Activated naive CD4-positive, alpha-beta T cell treated with anti-CD3 and anti-CD28 coated beads, Interleukin-2, amount 10 ng/mL, durations not matched to agents 5 hours and 36 hours (primary cell): ENCODE data around the gene PLAGL1. TPM values are rescaled to one million over a fixed set of nuclear protein-coding genes. Genes with fewer than 3 reads are reported as not detected.

Experiments
- total RNA-seq, 2 experiments: library from RNA; stranded (reverse); gene quantifications; one replicate each; pipeline ENCODE4 v1.2.3, GENCODE V29; 2021

Gene PLAGL1, protein sequence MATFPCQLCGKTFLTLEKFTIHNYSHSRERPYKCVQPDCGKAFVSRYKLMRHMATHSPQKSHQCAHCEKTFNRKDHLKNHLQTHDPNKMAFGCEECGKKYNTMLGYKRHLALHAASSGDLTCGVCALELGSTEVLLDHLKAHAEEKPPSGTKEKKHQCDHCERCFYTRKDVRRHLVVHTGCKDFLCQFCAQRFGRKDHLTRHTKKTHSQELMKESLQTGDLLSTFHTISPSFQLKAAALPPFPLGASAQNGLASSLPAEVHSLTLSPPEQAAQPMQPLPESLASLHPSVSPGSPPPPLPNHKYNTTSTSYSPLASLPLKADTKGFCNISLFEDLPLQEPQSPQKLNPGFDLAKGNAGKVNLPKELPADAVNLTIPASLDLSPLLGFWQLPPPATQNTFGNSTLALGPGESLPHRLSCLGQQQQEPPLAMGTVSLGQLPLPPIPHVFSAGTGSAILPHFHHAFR
- total RNA-seq = 1 to 10 TPM; 2.1 to 2.7 TPM

DNA sequence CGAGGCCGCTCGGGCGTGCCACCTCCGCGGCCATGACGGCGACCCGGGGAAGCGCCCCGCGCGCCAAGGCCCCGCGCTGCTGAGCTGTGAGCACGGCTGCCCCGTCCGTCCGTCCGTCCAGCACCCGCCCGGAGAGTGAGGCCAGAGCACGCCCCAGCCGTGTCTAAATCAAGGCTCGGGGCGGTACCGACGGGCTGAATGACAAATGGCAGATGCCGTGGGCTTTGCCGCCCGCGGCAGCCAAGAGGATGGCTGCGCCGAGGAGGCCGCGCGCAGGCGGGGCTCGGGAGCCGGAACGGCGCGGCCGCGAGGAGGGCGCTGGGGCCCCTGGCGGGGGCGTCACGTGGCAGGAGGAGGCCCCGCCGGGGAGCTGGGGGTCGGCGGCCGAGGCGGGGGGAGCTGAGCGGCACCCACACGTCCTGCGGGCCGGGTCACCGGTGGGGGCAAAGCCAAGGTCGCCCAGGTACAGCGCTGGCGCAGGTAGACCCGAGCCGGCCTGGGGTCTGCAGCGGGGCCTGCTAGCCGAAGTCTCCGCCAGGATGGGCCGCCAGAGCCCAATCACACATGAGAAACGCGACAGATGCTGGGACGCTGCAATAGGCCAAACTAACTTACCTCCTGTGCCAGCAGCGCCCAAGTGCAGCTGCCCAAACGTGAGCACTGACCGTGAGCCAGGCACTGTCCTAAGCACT is at the start of gene PLAGL1:
Gene PLAGL1 (minus strand): TSS at position 140 of the 692 bp plus-strand sequence. CDS start 60,123 bp downstream, outside the sequence.

Other genes starting within 250 kb of the PLAGL1 start
- gene LTV1, start 164.9 kb downstream of the PLAGL1 start, total RNA-seq = 10 to 100 TPM; 21.1 to 22.3 TPM
- not detected for gene ZC2HC1B, start 143.8 kb downstream of the PLAGL1 start, total RNA-seq
- gene SF3B5, start 87.3 kb upstream of the PLAGL1 start, total RNA-seq = 100 to 1,000 TPM; 132 to 136 TPM
- 1 to 10 TPM; 9.5 to 9.9 TPM for gene STX11, start 142.3 kb upstream of the PLAGL1 start, total RNA-seq